B cell (primary cell): ENCODE measurements around the gene ARHGAP23. TPM values are rescaled to one million over a fixed set of nuclear protein-coding genes. Genes with fewer than 3 reads are reported as not detected.
"Not testable (repeated sequence)": the region's sequence is repeated elsewhere in the genome, so short reads cannot be mapped to it uniquely, and the experiment has no call there.

Experiments
- ATAC-seq: fragments of 200-7000 bp; cut with Tn5 transposase; one replicate; pipeline ENCODE4 v1.10.0; 2021; ENCODE audit warnings: low read depth, mild to moderate bottlenecking, moderate number of reproducible peaks, moderate library complexity
- CTCF ChIA-PET: fragments of 350-600 bp; sonication (Branson Sonifier 250); formaldehyde crosslinking; loops from one replicate; lab custom pipeline; 2021; ENCODE audit warnings: antibody characterized with exemption, inconsistent platforms; lab: Charles Lee
- POLR2A ChIA-PET: fragments of 350-600 bp; sonication (Branson Sonifier 250); formaldehyde crosslinking; loops from one replicate; lab custom pipeline; 2021; ENCODE audit warnings: antibody characterized with exemption; lab: Charles Lee
- DNase-seq: peaks from one replicate; pipeline ENCODE4 v3.0.0; 2013
- H2AFZ ChIP-seq: 2 replicates; pipeline ENCODE4 v1.6.1; 2012; ENCODE audit warnings: mild to moderate bottlenecking, low read depth, low read length; ENCODE audit not compliant: insufficient read depth, poor library complexity, severe bottlenecking
- H3K27ac ChIP-seq, 2 donors: 1 replicate in 1 of 2; 2 replicates in 1 of 2; pipeline ENCODE4 v1.5.1; 2012 to 2013; ENCODE audit warnings: low read length in 2 of 2, mild to moderate bottlenecking in 2 of 2, moderate library complexity in 1 of 2
- H3K27me3 ChIP-seq, 4 experiments: fragments of 200-600 bp in 1 of 4; sonication (generic) in 1 of 4; replicated peaks in 1 of 4; 1 replicate in 2 of 4; 2 replicates in 2 of 4; pipeline versions ENCODE4 v1.6.1 to v1.7.0; 2013 to 2016; ENCODE audit warnings: low read length in 3 of 4, mild to moderate bottlenecking in 2 of 4, mixed read lengths in 1 of 4, moderate library complexity in 1 of 4; ENCODE audit not compliant: insufficient read depth in 4 of 4, control insufficient read depth in 3 of 4; ENCODE audit errors: control extremely low read depth in 1 of 4
- H3K36me3 ChIP-seq, 2 experiments: replicated peaks in 1 of 2; 1 replicate in 1 of 2; 2 replicates in 1 of 2; pipeline versions ENCODE4 v1.6.1 to v1.7.1; 2013; ENCODE audit warnings: low read length in 1 of 2; ENCODE audit not compliant: insufficient read depth in 2 of 2, control insufficient read depth in 1 of 2; ENCODE audit errors: control extremely low read depth in 1 of 2, extremely low read depth in 1 of 2
- H3K4me1 ChIP-seq, 2 donors: fragments of 200-600 bp in 1 of 2; sonication (generic) in 1 of 2; 1 replicate in 1 of 2; 2 replicates in 1 of 2; pipeline versions ENCODE4 v1.5.1 to v1.6.1; 2013 to 2017; ENCODE audit warnings: low read length in 2 of 2; ENCODE audit not compliant: control insufficient read depth in 2 of 2, insufficient read depth in 2 of 2
- H3K4me2 ChIP-seq: replicated peaks from 2 replicates; pipeline ENCODE3; 2012; ENCODE audit warnings: mild to moderate bottlenecking, low read depth, low read length; ENCODE audit not compliant: poor library complexity, severe bottlenecking
- H3K4me3 ChIP-seq, 5 experiments: fragments of 200-600 bp in 1 of 5; sonication (generic) in 1 of 5; 1 replicate in 3 of 5; 2 replicates in 2 of 5; pipeline versions ENCODE4 v1.5.1 to v1.7.0; 2011 to 2016; ENCODE audit warnings: low read length in 4 of 5, mild to moderate bottlenecking in 4 of 5, low read depth in 2 of 5, control low read depth in 1 of 5, moderate library complexity in 1 of 5; ENCODE audit not compliant: insufficient read depth in 1 of 5; ENCODE audit errors: control extremely low read depth in 1 of 5, extremely low read depth in 1 of 5
- H3K79me2 ChIP-seq: fragments of 200-600 bp; sonication (generic); one replicate; pipeline ENCODE4 v1.6.0; 2016; ENCODE audit warnings: low read length; ENCODE audit not compliant: control insufficient read depth, insufficient read depth
- H3K9ac ChIP-seq: fragments of 200-600 bp; sonication (generic); 2 replicates; pipeline ENCODE4 v1.6.1; 2017; ENCODE audit warnings: mild to moderate bottlenecking, low read length, moderate library complexity
- H3K9me3 ChIP-seq, 3 donors: one replicate each; pipeline versions ENCODE4 v1.6.1 to v1.7.1; 2013; ENCODE audit warnings: low read length in 2 of 3; ENCODE audit not compliant: control insufficient read depth in 2 of 3, insufficient read depth in 1 of 3; ENCODE audit errors: control extremely low read depth in 1 of 3
- H4K20me1 ChIP-seq: 2 replicates; pipeline ENCODE4 v1.6.0; 2012; ENCODE audit warnings: mild to moderate bottlenecking, low read length; ENCODE audit not compliant: insufficient read depth, control insufficient read depth, poor library complexity, severe bottlenecking
- H3K27ac Mint-ChIP-seq: one replicate; pipeline ENCODE4 v1.8.0; 2021; ENCODE audit warnings: mixed read lengths
- H3K27me3 Mint-ChIP-seq: one replicate; pipeline ENCODE4 v1.8.0; 2021; ENCODE audit warnings: mixed read lengths
- H3K4me1 Mint-ChIP-seq: one replicate; pipeline ENCODE4 v1.8.0; 2021; ENCODE audit warnings: mixed read lengths
- H3K4me3 Mint-ChIP-seq: one replicate; pipeline ENCODE4 v1.8.0; 2021; ENCODE audit warnings: mixed read lengths
- H3K9me3 Mint-ChIP-seq: one replicate; pipeline ENCODE4 v1.8.0; 2022; ENCODE audit warnings: mixed read lengths; ENCODE audit not compliant: insufficient read depth
- EZH2 ChIP-seq: IDR thresholded peaks from 2 replicates; pipeline ENCODE4 v1.6.1; 2012; ENCODE audit warnings: borderline replicate concordance, low read depth, mild to moderate bottlenecking, moderate library complexity, low read length; ENCODE audit not compliant: insufficient read depth, poor library complexity, severe bottlenecking
- WGBS: methylation state at CpG from one replicate; pipeline ENCODE4 v1.1.5; 2013; ENCODE audit warnings: missing lambda C conversion rate; ENCODE audit not compliant: insufficient coverage; 5-methylcytosine and 5-hydroxymethylcytosine counted together
- intact Hi-C: fragments of 100-400 bp; cut with micrococcal nuclease; formaldehyde crosslinking; loops from one replicate; pipeline ENCODE4 v1.10.0; 2022
- polyA plus RNA-seq: library from polyadenylated mRNA; depleted of rRNA; stranded (reverse); fragments of >200 nt; gene quantifications from 2 replicates; pipeline ENCODE4 v1.2.3, GENCODE V29; 2012
- total RNA-seq, 2 donors: library from RNA; stranded (reverse); fragments of 120-200 nt in 1 of 2; gene quantifications; 1 replicate in 1 of 2; 2 replicates in 1 of 2; pipeline versions ENCODE4 v1.2.3 to v1.2.4, GENCODE V29; 2013 to 2022
- TF ChIP-seq, protein P1 (sequence below): fragments of 200-600 bp; IDR thresholded peaks from one replicate; pipeline ENCODE4 v1.8.0; 2022; ENCODE audit warnings: antibody characterized with exemption, mild to moderate bottlenecking

The ARHGAP23 gene
- total and polyA plus RNA-seq, 2 donors (not counting 1 experiment from before 2014, with no cell fraction given), result 0.07 to 0.12 TPM

DNA sequence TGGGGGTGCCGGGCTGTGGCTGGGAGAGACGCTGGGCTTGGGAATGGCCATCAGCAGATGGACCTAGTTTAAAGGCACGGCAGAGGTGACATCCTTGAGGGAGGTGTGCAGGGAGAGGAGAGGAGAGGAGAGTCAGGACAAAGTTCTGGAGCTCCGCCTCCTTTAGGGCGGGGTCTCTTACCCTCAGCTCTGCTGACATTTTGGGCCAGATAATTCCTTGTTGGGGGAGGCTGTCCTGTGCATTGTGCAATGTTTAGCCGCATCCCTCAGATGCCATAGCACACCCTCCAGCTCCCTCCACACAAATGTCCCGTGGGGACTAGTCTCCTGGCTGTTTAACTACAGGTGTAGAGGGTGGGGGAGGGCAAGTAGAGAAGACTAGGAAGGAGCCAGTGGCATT lies 48.3 kb downstream of the ARHGAP23 start:
- Histone ChIP-seq H3K4me1 (no peaks in the 10 kb centered on the region), H3K27me3 (no peaks in the 10 kb centered on the region), H3K9ac (no peak overlapping the region), H3K27ac (no peak overlapping the region), H4K20me1 (no peaks in the 10 kb centered on the region), H3K4me3 (no peak overlapping the region), H3K9me3 (no peaks in the 10 kb centered on the region), H3K79me2 (no peaks in the 10 kb centered on the region), H3K4me2 (no peak overlapping the region), H3K36me3 (no peaks in the 10 kb centered on the region), H2AFZ (no peak overlapping the region)
- no peaks in the 10 kb centered on the region for H3K4me1 Mint-ChIP-seq
- no peak overlapping the region for H3K4me3 Mint-ChIP-seq
- peaks cover 4% of the 10 kb centered on the region for H3K27me3 Mint-ChIP-seq
- CTCF ChIA-PET, result no interaction called here
- DNase-seq, result no peak
- ATAC-seq, result no peak
- POLR2A ChIA-PET, result no interaction called here
- TF ChIP-seq EZH2, result no peak
- TF ChIP-seq, protein P1, sequence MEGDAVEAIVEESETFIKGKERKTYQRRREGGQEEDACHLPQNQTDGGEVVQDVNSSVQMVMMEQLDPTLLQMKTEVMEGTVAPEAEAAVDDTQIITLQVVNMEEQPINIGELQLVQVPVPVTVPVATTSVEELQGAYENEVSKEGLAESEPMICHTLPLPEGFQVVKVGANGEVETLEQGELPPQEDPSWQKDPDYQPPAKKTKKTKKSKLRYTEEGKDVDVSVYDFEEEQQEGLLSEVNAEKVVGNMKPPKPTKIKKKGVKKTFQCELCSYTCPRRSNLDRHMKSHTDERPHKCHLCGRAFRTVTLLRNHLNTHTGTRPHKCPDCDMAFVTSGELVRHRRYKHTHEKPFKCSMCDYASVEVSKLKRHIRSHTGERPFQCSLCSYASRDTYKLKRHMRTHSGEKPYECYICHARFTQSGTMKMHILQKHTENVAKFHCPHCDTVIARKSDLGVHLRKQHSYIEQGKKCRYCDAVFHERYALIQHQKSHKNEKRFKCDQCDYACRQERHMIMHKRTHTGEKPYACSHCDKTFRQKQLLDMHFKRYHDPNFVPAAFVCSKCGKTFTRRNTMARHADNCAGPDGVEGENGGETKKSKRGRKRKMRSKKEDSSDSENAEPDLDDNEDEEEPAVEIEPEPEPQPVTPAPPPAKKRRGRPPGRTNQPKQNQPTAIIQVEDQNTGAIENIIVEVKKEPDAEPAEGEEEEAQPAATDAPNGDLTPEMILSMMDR, result no peak
- H3K9me3 Mint-ChIP-seq, result no peaks in the 10 kb centered on the region
- no peak overlapping the region for H3K27ac Mint-ChIP-seq
- intact Hi-C loops, result no loop called here
- 89% methylated on average over 4 of the region's 7 CpGs for WGBS

DNA sequence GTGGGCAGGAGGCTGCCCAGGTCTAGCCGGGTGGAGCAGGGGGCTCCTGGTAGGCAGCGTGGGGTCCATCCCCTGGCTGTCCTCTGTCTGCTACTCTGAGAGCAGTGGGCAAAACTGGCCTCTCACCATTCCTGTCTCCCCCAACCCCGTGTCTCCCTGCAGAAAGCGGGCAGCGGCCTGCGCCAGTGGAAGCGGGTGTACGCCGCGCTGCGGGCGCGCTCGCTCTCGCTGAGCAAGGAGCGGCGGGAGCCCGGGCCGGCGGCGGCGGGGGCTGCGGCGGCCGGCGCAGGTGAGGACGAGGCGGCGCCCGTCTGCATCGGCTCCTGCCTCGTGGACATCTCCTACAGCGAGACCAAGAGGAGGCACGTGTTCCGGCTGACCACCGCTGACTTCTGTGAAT lies 49.2 kb downstream of the ARHGAP23 start:
- H3K9me3 Mint-ChIP-seq, H3K9me3 ChIP-seq, H3K27me3 Mint-ChIP-seq, H3K4me2 ChIP-seq, H3K4me3 ChIP-seq, H3K27me3 ChIP-seq, ATAC-seq, DNase-seq, POLR2A ChIA-PET, H4K20me1 ChIP-seq, H3K4me1 Mint-ChIP-seq, H3K27ac Mint-ChIP-seq, intact Hi-C loops, CTCF ChIA-PET, H3K4me3 Mint-ChIP-seq, H3K79me2 ChIP-seq, H3K36me3 ChIP-seq, H2AFZ ChIP-seq, H3K9ac ChIP-seq, H3K4me1 ChIP-seq, H3K27ac ChIP-seq: not testable (repeated sequence)
- WGBS, result 100% methylated on average over 3 of the region's 36 CpGs

DNA sequence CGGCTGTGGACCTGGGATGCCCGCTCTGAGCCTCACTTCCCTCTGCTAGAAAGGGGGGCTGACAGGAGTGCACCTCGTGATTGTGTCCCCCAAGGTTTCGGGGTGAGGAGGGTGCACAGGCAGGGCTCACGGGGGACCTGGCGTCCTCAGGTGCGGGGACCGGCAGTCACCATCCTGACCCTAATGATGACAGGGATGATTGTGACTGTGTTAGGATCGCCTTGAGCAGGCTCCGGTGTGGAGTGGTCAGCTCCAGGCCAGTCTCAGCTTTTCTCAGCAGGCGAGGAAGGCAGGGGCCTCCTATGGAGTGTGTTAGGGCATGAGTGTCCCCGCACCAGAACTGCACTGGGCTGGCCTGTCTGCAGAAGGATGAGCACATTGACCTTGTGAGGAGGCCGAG lies 49.7 kb downstream of the ARHGAP23 start:
- H3K4me2 ChIP-seq, intact Hi-C loops, CTCF ChIA-PET, H3K27ac Mint-ChIP-seq, H3K27ac ChIP-seq, H3K27me3 Mint-ChIP-seq, H4K20me1 ChIP-seq, POLR2A ChIA-PET, H3K4me3 Mint-ChIP-seq, ATAC-seq, H3K4me1 ChIP-seq, H3K4me1 Mint-ChIP-seq, H3K79me2 ChIP-seq, H3K9me3 ChIP-seq, H2AFZ ChIP-seq, H3K9me3 Mint-ChIP-seq, DNase-seq, H3K36me3 ChIP-seq, H3K27me3 ChIP-seq, H3K4me3 ChIP-seq, H3K9ac ChIP-seq: not testable (repeated sequence)
- 89% methylated on average over 13 of the region's 13 CpGs for WGBS
